Caco-2 (cell line): ENCODE data around the gene KCNMB1. TPM values are rescaled to one million over a fixed set of nuclear protein-coding genes. Genes with fewer than 3 reads are reported as not detected.

ENCODE experiments used
- BruUV-seq: library from RNA; stranded (reverse); fragments of 400-500 nt; replicated peaks from 2 replicates; lab custom pipeline; 2021; lab: Mats Ljungman, UMichigan
- CTCF ChIA-PET: fragments of 300-600 bp; sonication (Branson Sonifier 250); formaldehyde crosslinking; loops from one replicate; lab custom pipeline; 2022; ENCODE audit warnings: antibody characterized with exemption; lab: Charles Lee
- POLR2A ChIA-PET: fragments of 300-600 bp; sonication (Branson Sonifier 250); formaldehyde crosslinking; loops from one replicate; lab custom pipeline; 2022; ENCODE audit warnings: antibody characterized with exemption; lab: Charles Lee
- DNase-seq, 2 experiments: peaks; one replicate each; pipeline versions ENCODE4 v3.0.0 to v3.0.0-alpha.2; 2020 to 2022
- H3K27me3 ChIP-seq: replicated peaks from 2 replicates; pipeline ENCODE4 v1.6.0; 2011; ENCODE audit warnings: low read length; ENCODE audit not compliant: control insufficient read depth, insufficient read depth
- H3K36me3 ChIP-seq: 2 replicates; pipeline ENCODE4 v1.5.1; 2011; ENCODE audit warnings: low read length; ENCODE audit not compliant: control insufficient read depth, insufficient read depth
- H3K4me1 ChIP-seq: fragments of 250-450 bp; sonication (Bioruptor Pico); 2 replicates; pipeline ENCODE4 v1.5.1; 2020; ENCODE audit warnings: mild to moderate bottlenecking
- H3K4me3 ChIP-seq: 2 replicates; pipeline ENCODE4 v1.5.1; 2011; ENCODE audit warnings: low read depth, mild to moderate bottlenecking, control low read depth, low read length
- H3K9me3 ChIP-seq: fragments of 250-450 bp; sonication (Bioruptor Pico); 2 replicates; pipeline ENCODE4 v1.5.1; 2020; ENCODE audit warnings: mild to moderate bottlenecking, moderate library complexity
- H3K27ac Mint-ChIP-seq: one replicate; pipeline ENCODE4 v1.8.0; 2022; ENCODE audit warnings: mixed read lengths; ENCODE audit not compliant: unreplicated experiment
- H3K27me3 Mint-ChIP-seq: one replicate; pipeline ENCODE4 v1.8.0; 2022; ENCODE audit warnings: mixed read lengths; ENCODE audit not compliant: insufficient read depth, unreplicated experiment
- H3K36me3 Mint-ChIP-seq: one replicate; pipeline ENCODE4 v1.8.0; 2022; ENCODE audit warnings: mild to moderate bottlenecking, mixed read lengths; ENCODE audit not compliant: insufficient read depth, unreplicated experiment
- H3K4me1 Mint-ChIP-seq: one replicate; pipeline ENCODE4 v1.8.0; 2022; ENCODE audit warnings: low read depth, mixed read lengths; ENCODE audit not compliant: unreplicated experiment
- H3K4me3 Mint-ChIP-seq: one replicate; pipeline ENCODE4 v1.8.0; 2022; ENCODE audit warnings: mild to moderate bottlenecking, moderate library complexity, mixed read lengths; ENCODE audit not compliant: unreplicated experiment
- H3K9me3 Mint-ChIP-seq: one replicate; pipeline ENCODE4 v1.8.0; 2022; ENCODE audit warnings: mixed read lengths; ENCODE audit not compliant: unreplicated experiment
- intact Hi-C: fragments of 100-400 bp; cut with micrococcal nuclease; formaldehyde crosslinking; loops from one replicate; pipeline ENCODE4 v1.10.0; 2022; ENCODE audit not compliant: unreplicated experiment
- total RNA-seq: library from RNA; stranded (reverse); gene quantifications from 2 replicates; pipeline ENCODE4 v1.2.3, GENCODE V29; 2022
- TF ChIP-seq, protein P1 (sequence below), 2 experiments: fragments of 200-600 bp in 1 of 2; IDR thresholded peaks; 1 replicate in 1 of 2; 2 replicates in 1 of 2; pipeline versions ENCODE4 v1.5.1 to v1.8.0; 2011 to 2022; ENCODE audit warnings: antibody characterized with exemption in 1 of 2, control low read depth in 1 of 2, inconsistent platforms in 1 of 2, low read depth in 1 of 2, low read length in 1 of 2, mild to moderate bottlenecking in 1 of 2, moderate library complexity in 1 of 2; ENCODE audit not compliant: insufficient read depth in 1 of 2, severe bottlenecking in 1 of 2, unreplicated experiment in 1 of 2

KCNMB1 gene
- total RNA-seq, 1 experiment from 2014 or later: not detected

DNA sequence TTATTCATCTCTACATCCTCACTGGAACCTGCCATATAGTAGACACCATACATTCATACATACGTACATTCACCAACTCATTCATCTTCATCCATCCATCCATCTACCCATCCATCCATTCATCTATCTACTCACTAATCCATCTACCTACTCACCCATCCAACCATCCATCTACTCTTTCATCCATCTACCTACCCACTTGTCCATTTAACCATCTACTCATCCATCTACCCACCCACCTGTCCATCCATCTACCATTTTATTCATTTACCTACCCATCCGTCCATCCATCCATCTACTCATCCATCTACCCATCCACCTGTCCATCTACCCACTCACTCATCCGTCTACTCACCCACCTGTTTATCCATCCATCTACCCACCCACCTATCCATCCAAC lies 59.6 kb downstream of the KCNMB1 start:
- intact Hi-C loops: no loop called here
- H3K27me3 Mint-ChIP-seq: peaks cover 7% of the 10 kb centered on the region
- POLR2A ChIA-PET: no interaction called here
- TF ChIP-seq, protein P1, sequence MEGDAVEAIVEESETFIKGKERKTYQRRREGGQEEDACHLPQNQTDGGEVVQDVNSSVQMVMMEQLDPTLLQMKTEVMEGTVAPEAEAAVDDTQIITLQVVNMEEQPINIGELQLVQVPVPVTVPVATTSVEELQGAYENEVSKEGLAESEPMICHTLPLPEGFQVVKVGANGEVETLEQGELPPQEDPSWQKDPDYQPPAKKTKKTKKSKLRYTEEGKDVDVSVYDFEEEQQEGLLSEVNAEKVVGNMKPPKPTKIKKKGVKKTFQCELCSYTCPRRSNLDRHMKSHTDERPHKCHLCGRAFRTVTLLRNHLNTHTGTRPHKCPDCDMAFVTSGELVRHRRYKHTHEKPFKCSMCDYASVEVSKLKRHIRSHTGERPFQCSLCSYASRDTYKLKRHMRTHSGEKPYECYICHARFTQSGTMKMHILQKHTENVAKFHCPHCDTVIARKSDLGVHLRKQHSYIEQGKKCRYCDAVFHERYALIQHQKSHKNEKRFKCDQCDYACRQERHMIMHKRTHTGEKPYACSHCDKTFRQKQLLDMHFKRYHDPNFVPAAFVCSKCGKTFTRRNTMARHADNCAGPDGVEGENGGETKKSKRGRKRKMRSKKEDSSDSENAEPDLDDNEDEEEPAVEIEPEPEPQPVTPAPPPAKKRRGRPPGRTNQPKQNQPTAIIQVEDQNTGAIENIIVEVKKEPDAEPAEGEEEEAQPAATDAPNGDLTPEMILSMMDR (IDR thresholded peaks at IDR 0.05; ENCODE audit: insufficient read depth in 1 of 2, low read depth in 1 of 2, low read length in 1 of 2, severe bottlenecking in 1 of 2, unreplicated experiment in 1 of 2): no peak
- H3K9me3 ChIP-seq: no peaks in the 10 kb centered on the region
- no peaks in the 10 kb centered on the region for H3K27me3 ChIP-seq
- no peak overlapping the region for H3K27ac Mint-ChIP-seq
- no peaks in the 10 kb centered on the region for H3K4me1 Mint-ChIP-seq
- no peaks in the 10 kb centered on the region for H3K36me3 Mint-ChIP-seq
- H3K9me3 Mint-ChIP-seq: no peaks in the 10 kb centered on the region
- no TSS peak for BruUV-seq
- no peak for DNase-seq
- H3K4me3 ChIP-seq: no peak overlapping the region
- no peaks in the 10 kb centered on the region for H3K4me1 ChIP-seq
- H3K4me3 Mint-ChIP-seq: no peak overlapping the region
- CTCF ChIA-PET: no interaction called here
- no peaks in the 10 kb centered on the region for H3K36me3 ChIP-seq

DNA sequence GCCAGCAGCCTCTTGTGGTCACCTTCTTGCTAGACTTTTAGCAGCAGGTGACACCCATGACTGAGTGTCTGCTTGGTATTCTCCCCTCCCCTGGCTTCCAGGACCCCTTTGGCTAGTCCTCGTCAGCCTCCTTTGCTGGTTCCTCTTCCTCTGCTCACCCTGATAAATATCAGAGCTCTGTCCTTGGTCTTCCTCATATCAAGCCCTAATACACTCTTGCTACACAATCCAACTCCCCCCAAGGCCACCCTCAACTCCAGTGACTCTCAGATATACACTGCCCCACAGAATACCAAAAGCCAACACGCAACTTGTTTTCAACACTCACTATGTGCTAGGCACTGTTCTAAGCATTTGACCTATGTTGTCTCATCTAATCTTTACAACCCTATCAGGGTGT lies 61.3 kb downstream of the KCNMB1 start:
- no peaks in the 10 kb centered on the region for H3K4me1 ChIP-seq
- intact Hi-C loops: no loop called here
- no peaks in the 10 kb centered on the region for H3K9me3 ChIP-seq
- Mint-ChIP-seq H3K4me1 (no peaks in the 10 kb centered on the region), H3K27me3 (peaks cover 6% of the 10 kb centered on the region), H3K9me3 (no peaks in the 10 kb centered on the region), H3K4me3 (no peak overlapping the region), H3K36me3 (no peaks in the 10 kb centered on the region), H3K27ac (no peak overlapping the region)
- ChIA-PET POLR2A (no interaction called here), CTCF (no interaction called here)
- TF ChIP-seq, protein P1 (IDR thresholded peaks at IDR 0.05; ENCODE audit: insufficient read depth in 1 of 2, low read depth in 1 of 2, low read length in 1 of 2, severe bottlenecking in 1 of 2, unreplicated experiment in 1 of 2): no peak
- no peak overlapping the region for H3K4me3 ChIP-seq
- H3K36me3 ChIP-seq: no peaks in the 10 kb centered on the region
- DNase-seq: no peak
- no peaks in the 10 kb centered on the region for H3K27me3 ChIP-seq
- no TSS peak for BruUV-seq

DNA sequence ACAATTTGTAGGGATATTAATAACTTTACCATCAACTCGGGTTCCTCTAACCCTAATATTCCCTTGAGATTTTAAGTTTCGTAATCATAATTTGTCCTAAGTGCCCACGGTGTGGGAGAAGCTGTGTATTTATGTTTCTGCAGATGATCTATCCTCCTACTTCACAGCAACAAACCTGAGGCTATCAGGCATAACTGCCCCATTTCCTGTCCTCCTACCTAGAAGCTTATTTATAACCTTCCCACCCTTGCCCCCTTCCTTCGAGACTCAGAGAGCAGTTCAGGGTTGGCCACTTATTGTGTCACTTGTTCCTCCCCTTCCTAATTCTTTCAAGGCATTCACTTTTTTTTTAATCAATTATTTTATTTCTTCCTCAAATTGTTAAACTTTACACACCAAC lies 62.0 kb downstream of the KCNMB1 start:
- no peaks in the 10 kb centered on the region for H3K36me3 Mint-ChIP-seq
- no peaks in the 10 kb centered on the region for H3K9me3 ChIP-seq
- H3K27ac Mint-ChIP-seq: no peak overlapping the region
- H3K4me3 ChIP-seq: no peak overlapping the region
- TF ChIP-seq, protein P1 (IDR thresholded peaks at IDR 0.05; ENCODE audit: insufficient read depth in 1 of 2, low read depth in 1 of 2, low read length in 1 of 2, severe bottlenecking in 1 of 2, unreplicated experiment in 1 of 2): no peak
- H3K4me3 Mint-ChIP-seq: no peak overlapping the region
- no peaks in the 10 kb centered on the region for H3K36me3 ChIP-seq
- no peaks in the 10 kb centered on the region for H3K4me1 Mint-ChIP-seq
- no peaks in the 10 kb centered on the region for H3K27me3 ChIP-seq
- ChIA-PET POLR2A (no interaction called here), CTCF (no interaction called here)
- intact Hi-C loops: no loop called here
- H3K4me1 ChIP-seq: no peaks in the 10 kb centered on the region
- no peak for DNase-seq
- peaks cover 6% of the 10 kb centered on the region for H3K27me3 Mint-ChIP-seq
- no TSS peak for BruUV-seq
- no peaks in the 10 kb centered on the region for H3K9me3 Mint-ChIP-seq

Other genes starting within 250 kb of the KCNMB1 start
- gene C5orf58, start 156.4 kb downstream of the KCNMB1 start, total RNA-seq: not detected in 2 replicates
- not detected in 2 replicates for gene LCP2, start 91.6 kb downstream of the KCNMB1 start, total RNA-seq
- gene KCNIP1, start 114.7 kb upstream of the KCNMB1 start, total RNA-seq: not detected in 2 replicates